Uterus (tissue), 4 donors: Measurements from ENCODE around the gene KCNE5. TPM values are rescaled to one million over a fixed set of nuclear protein-coding genes. Genes with fewer than 3 reads are reported as not detected.
"Not testable (repeated sequence)": the region's sequence is repeated elsewhere in the genome, so short reads cannot be mapped to it uniquely, and the experiment has no call there.

Experiments
- DNase-seq, 2 donors: peaks; one replicate each; pipeline ENCODE4 v3.0.0-alpha.2; 2019 to 2020
- H3K27ac ChIP-seq, 2 donors: fragments of 200-600 bp; sonication (generic); 1 replicate in 1 of 2; 2 replicates in 1 of 2; pipeline ENCODE4 v1.5.1; 2016 to 2018
- H3K27me3 ChIP-seq, 2 donors: fragments of 200-600 bp; sonication (generic); one replicate each; pipeline ENCODE4 v1.5.1; 2018 to 2019; ENCODE audit warnings: control low read depth in 1 of 2
- H3K36me3 ChIP-seq, 2 donors: fragments of 200-600 bp; sonication (generic); one replicate each; pipeline ENCODE4 v1.5.1; 2019; ENCODE audit warnings: control low read depth in 1 of 2
- H3K4me1 ChIP-seq, 2 donors: fragments of 200-600 bp; sonication (generic); one replicate each; pipeline ENCODE4 v1.5.1; 2018 to 2019; ENCODE audit warnings: control low read depth in 1 of 2
- H3K4me3 ChIP-seq, 2 donors: fragments of 200-600 bp; sonication (generic); 1 replicate in 1 of 2; 2 replicates in 1 of 2; pipeline ENCODE4 v1.5.1; 2018 to 2019; ENCODE audit warnings: mild to moderate bottlenecking in 1 of 2
- H3K9me3 ChIP-seq, 2 donors: fragments of 200-600 bp; sonication (generic); one replicate each; pipeline ENCODE4 v1.5.1; 2019; ENCODE audit warnings: control low read depth in 1 of 2
- POLR2A ChIP-seq, 2 donors: fragments of 450-650 bp; IDR thresholded peaks; one replicate each; pipeline ENCODE4 v1.6.1; 2016; ENCODE audit warnings: antibody characterized with exemption in 2 of 2, mild to moderate bottlenecking in 1 of 2, moderate library complexity in 1 of 2
- intact Hi-C: fragments of 100-400 bp; cut with DNase I; formaldehyde crosslinking; loops from one replicate; pipeline ENCODE4 v1.15.1; 2023; ENCODE audit warnings: low total_unique reads
- total RNA-seq, 4 donors: library from RNA; depleted of rRNA in 3 of 4; stranded (reverse); fragments of >200 nt in 3 of 4; gene quantifications; one replicate each; pipeline versions ENCODE4 v1.1.0 to v1.2.4, GENCODE V29; 2014 to 2023
- TF ChIP-seq, protein P1 (sequence below), 4 experiments: fragments of 200-600 bp in 2 of 4; fragments of 450-650 bp in 2 of 4; sonication (generic) in 2 of 4; IDR thresholded peaks; one replicate each; pipeline ENCODE4 v1.5.1; 2016 to 2019; ENCODE audit warnings: antibody characterized with exemption in 4 of 4, mild to moderate bottlenecking in 2 of 4, moderate library complexity in 1 of 4
- donor health status: DM: yes; HTN: yes; CAD: no.

KCNE5 gene
- total RNA-seq, 4 donors from 2014 or later = 0.62 TPM; not detected in 3

GRCh38 chrX:109643687-109644086 is 18.7 kb upstream of the KCNE5 start:
- H3K27ac ChIP-seq = no peak overlapping the region
- H3K27me3 ChIP-seq = peaks cover 0 to 6% of the 10 kb centered on the region in 2 donors
- H3K4me3 ChIP-seq = no peak overlapping the region
- no peak for DNase-seq
- no peak for TF ChIP-seq POLR2A (IDR thresholded peaks at IDR 0.05)
- TF ChIP-seq, protein P1, sequence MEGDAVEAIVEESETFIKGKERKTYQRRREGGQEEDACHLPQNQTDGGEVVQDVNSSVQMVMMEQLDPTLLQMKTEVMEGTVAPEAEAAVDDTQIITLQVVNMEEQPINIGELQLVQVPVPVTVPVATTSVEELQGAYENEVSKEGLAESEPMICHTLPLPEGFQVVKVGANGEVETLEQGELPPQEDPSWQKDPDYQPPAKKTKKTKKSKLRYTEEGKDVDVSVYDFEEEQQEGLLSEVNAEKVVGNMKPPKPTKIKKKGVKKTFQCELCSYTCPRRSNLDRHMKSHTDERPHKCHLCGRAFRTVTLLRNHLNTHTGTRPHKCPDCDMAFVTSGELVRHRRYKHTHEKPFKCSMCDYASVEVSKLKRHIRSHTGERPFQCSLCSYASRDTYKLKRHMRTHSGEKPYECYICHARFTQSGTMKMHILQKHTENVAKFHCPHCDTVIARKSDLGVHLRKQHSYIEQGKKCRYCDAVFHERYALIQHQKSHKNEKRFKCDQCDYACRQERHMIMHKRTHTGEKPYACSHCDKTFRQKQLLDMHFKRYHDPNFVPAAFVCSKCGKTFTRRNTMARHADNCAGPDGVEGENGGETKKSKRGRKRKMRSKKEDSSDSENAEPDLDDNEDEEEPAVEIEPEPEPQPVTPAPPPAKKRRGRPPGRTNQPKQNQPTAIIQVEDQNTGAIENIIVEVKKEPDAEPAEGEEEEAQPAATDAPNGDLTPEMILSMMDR (IDR thresholded peaks at IDR 0.05) = no peak
- H3K4me1 ChIP-seq = no peaks in the 10 kb centered on the region
- peaks cover 0 to 3% of the 10 kb centered on the region in 2 donors for H3K36me3 ChIP-seq
- H3K9me3 ChIP-seq = no peaks in the 10 kb centered on the region
- intact Hi-C loops = no loop called here

DNA sequence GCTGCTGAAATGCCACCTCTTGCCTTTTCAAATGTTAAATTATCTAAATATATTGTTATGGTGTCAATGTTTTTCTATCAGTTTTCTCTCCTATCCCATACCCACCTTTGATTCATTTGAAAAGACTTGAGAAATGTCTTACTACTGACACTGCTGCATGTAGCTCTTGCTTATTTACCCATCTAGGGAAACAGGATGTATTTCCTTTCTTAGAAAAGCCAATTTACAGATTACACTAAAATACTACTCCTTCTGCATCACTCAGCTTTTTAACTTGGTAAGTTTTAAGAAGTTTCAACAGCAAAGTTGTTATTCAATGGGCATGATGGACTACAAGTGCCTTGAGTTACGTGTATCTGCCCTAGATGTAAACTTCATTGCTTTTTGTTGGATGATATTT is 13.2 kb upstream of the KCNE5 start:
- Histone ChIP-seq H3K9me3 (no peaks in the 10 kb centered on the region), H3K27me3 (peaks cover 0 to 6% of the 10 kb centered on the region in 2 donors), H3K27ac (no peak overlapping the region), H3K4me3 (no peak overlapping the region), H3K4me1 (no peaks in the 10 kb centered on the region), H3K36me3 (peaks cover 0 to 3% of the 10 kb centered on the region in 2 donors)
- TF ChIP-seq, protein P1 (IDR thresholded peaks at IDR 0.05) = no peak
- TF ChIP-seq POLR2A (IDR thresholded peaks at IDR 0.05) = no peak
- intact Hi-C loops = no loop called here
- no peak for DNase-seq

- DNase-seq, intact Hi-C loops, H3K27me3 ChIP-seq, H3K27ac ChIP-seq, H3K9me3 ChIP-seq, H3K36me3 ChIP-seq, H3K4me1 ChIP-seq, H3K4me3 ChIP-seq: not testable (repeated sequence)
Observed at GRCh38 chrX:109637477-109637876, 12.5 kb upstream of the KCNE5 start.

GRCh38 chrX:109635146-109635545 is 10.2 kb upstream of the KCNE5 start:
- H3K4me1 ChIP-seq = no peaks in the 10 kb centered on the region
- H3K9me3 ChIP-seq = no peaks in the 10 kb centered on the region
- no peak for DNase-seq
- intact Hi-C loops = no loop called here
- H3K27ac ChIP-seq = no peak overlapping the region
- no peak overlapping the region for H3K4me3 ChIP-seq
- TF ChIP-seq, protein P1 (IDR thresholded peaks at IDR 0.05) = no peak
- TF ChIP-seq POLR2A (IDR thresholded peaks at IDR 0.05) = no peak
- no peaks in the 10 kb centered on the region for H3K27me3 ChIP-seq
- H3K36me3 ChIP-seq = no peaks in the 10 kb centered on the region

DNA sequence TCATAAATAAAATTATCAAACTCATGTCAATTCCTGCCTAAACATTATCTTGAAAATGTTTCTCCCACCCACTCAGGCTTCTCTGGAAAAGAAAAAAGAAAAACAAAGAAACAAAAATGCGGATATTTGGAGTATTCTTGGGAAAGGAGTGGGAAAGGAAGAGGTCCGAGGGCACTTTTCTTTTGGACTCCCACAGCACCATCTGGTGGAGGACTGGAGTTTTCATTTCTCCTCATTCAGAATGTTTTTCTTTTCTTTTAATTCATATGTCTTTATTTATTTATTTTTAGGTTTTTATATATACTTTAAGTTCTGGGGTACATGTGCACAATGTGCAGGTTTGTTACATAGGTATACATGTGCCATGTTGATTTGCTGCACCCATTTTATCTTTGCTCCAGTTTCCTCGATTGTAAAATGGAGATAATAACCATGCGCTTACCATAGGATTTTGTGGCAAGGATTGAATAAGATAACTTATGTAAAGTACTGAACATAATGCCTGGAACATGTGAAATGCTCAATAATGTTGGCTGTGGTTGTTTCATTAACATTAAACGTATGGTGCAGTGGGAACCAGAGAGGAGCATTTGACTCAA is 8.0 kb upstream of the KCNE5 start:
- Histone ChIP-seq H3K4me1 (no peaks in the 10 kb centered on the region), H3K4me3 (no peak overlapping the region), H3K36me3 (no peaks in the 10 kb centered on the region), H3K9me3 (no peaks in the 10 kb centered on the region), H3K27me3 (no peaks in the 10 kb centered on the region), H3K27ac (no peak overlapping the region)
- intact Hi-C loops = no loop called here
- DNase-seq = no peak
- no peak for TF ChIP-seq POLR2A (IDR thresholded peaks at IDR 0.05)
- TF ChIP-seq, protein P1 (IDR thresholded peaks at IDR 0.05) = peak in 2 of 4 experiments; percentile 3 to 6

DNA sequence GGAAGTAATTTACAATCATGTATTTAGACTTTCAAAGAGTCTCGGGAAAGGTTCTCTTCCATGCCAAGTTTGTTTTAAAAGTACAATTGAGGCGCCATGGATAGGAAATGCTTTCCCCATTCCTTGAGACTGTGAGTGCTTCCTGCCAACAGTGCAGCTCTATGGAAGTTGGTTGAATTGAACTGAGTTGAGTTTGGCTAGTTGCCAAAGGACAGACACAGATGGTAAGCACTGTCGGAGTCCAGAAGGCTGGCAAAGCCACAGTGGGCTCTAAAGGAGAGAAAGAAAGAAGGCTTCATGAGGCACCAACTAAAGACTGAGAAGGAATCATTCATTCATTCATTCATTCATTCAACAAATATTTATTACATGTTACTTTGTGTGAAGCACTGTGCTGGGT is 4.3 kb upstream of the KCNE5 start:
- Histone ChIP-seq H3K4me3 (no peak overlapping the region), H3K9me3 (no peaks in the 10 kb centered on the region), H3K4me1 (no peaks in the 10 kb centered on the region), H3K36me3 (no peaks in the 10 kb centered on the region), H3K27ac (no peak overlapping the region), H3K27me3 (no peaks in the 10 kb centered on the region)
- DNase-seq = no peak
- intact Hi-C loops = no loop called here
- no peak for TF ChIP-seq POLR2A (IDR thresholded peaks at IDR 0.05)
- TF ChIP-seq, protein P1 (IDR thresholded peaks at IDR 0.05) = no peak
